CD4-positive, alpha-beta T cell (primary cell): ENCODE measurements around the gene ARHGAP6. TPM values are rescaled to one million over a fixed set of nuclear protein-coding genes. Genes with fewer than 3 reads are reported as not detected.

Source experiments
- ATAC-seq: fragments of 200-7000 bp; cut with Tn5 transposase; one replicate; pipeline ENCODE4 v1.10.0; 2022; ENCODE audit warnings: mild to moderate bottlenecking; ENCODE audit not compliant: poor library complexity
- CTCF ChIA-PET: fragments of 350-600 bp; sonication (Branson Sonifier 250); formaldehyde crosslinking; loops from one replicate; lab custom pipeline; 2021; ENCODE audit warnings: antibody characterized with exemption, inconsistent platforms; lab: Charles Lee
- POLR2A ChIA-PET: fragments of 350-600 bp; sonication (Branson Sonifier 250); formaldehyde crosslinking; loops from one replicate; lab custom pipeline; 2021; ENCODE audit warnings: antibody characterized with exemption, inconsistent platforms; lab: Charles Lee
- DNase-seq, 14 experiments: peaks; one replicate each; pipeline ENCODE4 v3.0.0-alpha.2; 2013 to 2020; ENCODE audit warnings: mixed read lengths in 2 of 14
- H3K27ac ChIP-seq, 2 donors: one replicate each; pipeline versions ENCODE4 v1.5.1 to v1.7.0; 2013; ENCODE audit warnings: low read length in 2 of 2, low read depth in 1 of 2, mild to moderate bottlenecking in 1 of 2
- H3K27me3 ChIP-seq, 2 experiments: 1 replicate in 1 of 2; 2 replicates in 1 of 2; pipeline versions ENCODE4 v1.6.1 to v1.7.0; 2013; ENCODE audit warnings: low read length in 2 of 2, control low read depth in 1 of 2, mild to moderate bottlenecking in 1 of 2, moderate library complexity in 1 of 2; ENCODE audit not compliant: insufficient read depth in 2 of 2, control insufficient read depth in 1 of 2
- H3K36me3 ChIP-seq: one replicate; pipeline ENCODE4 v1.6.1; 2013; ENCODE audit warnings: low read length, control low read depth; ENCODE audit not compliant: insufficient read depth
- H3K4me1 ChIP-seq: one replicate; pipeline ENCODE4 v1.6.1; 2013; ENCODE audit warnings: low read length, control low read depth; ENCODE audit not compliant: insufficient read depth
- H3K4me3 ChIP-seq: one replicate; pipeline ENCODE4 v1.5.1; 2013; ENCODE audit warnings: mild to moderate bottlenecking, low read length, moderate library complexity
- H3K9me3 ChIP-seq, 2 experiments: 1 replicate in 1 of 2; 2 replicates in 1 of 2; pipeline versions ENCODE4 v1.6.1 to v1.7.0; 2013; ENCODE audit warnings: low read length in 2 of 2, mild to moderate bottlenecking in 2 of 2, control low read depth in 1 of 2, moderate library complexity in 1 of 2; ENCODE audit not compliant: control insufficient read depth in 1 of 2, insufficient read depth in 1 of 2
- H3K27ac Mint-ChIP-seq: one replicate; pipeline ENCODE4 v1.8.0; 2020; ENCODE audit warnings: mixed read lengths
- H3K27me3 Mint-ChIP-seq: one replicate; pipeline ENCODE4 v1.8.0; 2021; ENCODE audit warnings: mixed read lengths
- H3K36me3 Mint-ChIP-seq: one replicate; pipeline ENCODE4 v1.8.0; 2021; ENCODE audit warnings: low read depth, mixed read lengths
- H3K4me1 Mint-ChIP-seq: one replicate; pipeline ENCODE4 v1.8.0; 2021; ENCODE audit warnings: low read depth, mixed read lengths
- H3K4me3 Mint-ChIP-seq: one replicate; pipeline ENCODE4 v1.8.0; 2020; ENCODE audit warnings: mild to moderate bottlenecking, mixed read lengths
- H3K9me3 Mint-ChIP-seq: one replicate; pipeline ENCODE4 v1.8.0; 2020; ENCODE audit warnings: mixed read lengths
- intact Hi-C, 2 experiments: fragments of 100-400 bp; cut with DNase I in 1 of 2; cut with micrococcal nuclease in 1 of 2; formaldehyde crosslinking; loops; one replicate each; pipeline versions ENCODE4 v1.15.1 to v1.9.0; 2023 to 2025; cut with DNase I, micrococcal nuclease
- total RNA-seq, 174 experiments: library from RNA in 2 of 174; stranded (reverse) in 2 of 174; gene quantifications; one replicate each; pipeline ENCODE4 v1.2.3 and lab custom pipeline; 2021 to 2026
- TF ChIP-seq, protein P1 (sequence below): fragments of 200-600 bp; IDR thresholded peaks from one replicate; pipeline ENCODE4 v1.8.0; 2022; ENCODE audit warnings: antibody characterized with exemption, mild to moderate bottlenecking

ARHGAP6 gene
- total RNA-seq, 2 experiments from 2014 or later, result not detected

DNA sequence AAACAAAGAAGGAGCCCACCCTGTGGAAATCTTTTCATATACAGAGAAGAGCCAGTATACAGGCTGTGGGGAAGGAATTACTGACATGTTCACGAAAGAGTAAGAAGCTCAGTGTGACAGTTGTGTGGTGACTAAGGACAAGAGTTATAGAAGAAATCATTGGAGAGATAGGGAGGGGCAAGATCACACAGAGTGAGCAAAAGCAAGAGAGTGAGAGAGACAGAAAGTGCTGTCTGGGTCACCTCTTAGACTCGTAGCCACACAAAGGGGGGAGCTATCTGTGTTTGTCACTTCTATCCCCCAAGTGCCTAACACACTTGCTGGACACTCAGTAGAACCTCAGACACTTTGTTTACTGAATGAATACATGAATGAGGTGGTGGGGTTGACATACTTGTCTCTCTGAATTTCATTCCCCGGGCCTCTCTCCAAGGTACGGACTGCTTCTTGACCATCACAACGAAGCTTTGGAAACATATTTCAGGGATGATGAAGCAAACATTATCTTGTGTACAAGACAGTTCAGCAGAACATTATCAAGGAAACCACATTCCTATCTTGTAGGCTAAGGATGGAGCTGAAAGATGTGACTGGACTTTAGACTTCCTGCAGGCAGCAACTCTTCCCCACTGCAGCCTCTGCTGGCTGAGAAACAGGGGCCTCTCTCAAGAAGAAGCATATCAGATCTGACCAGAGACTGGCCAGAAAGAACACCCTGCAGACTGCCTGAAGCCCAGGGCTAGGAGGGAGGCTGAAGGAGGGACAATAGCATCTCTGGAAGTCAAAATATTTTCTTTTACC lies 204.3 kb downstream of the ARHGAP6 start:
- H3K27ac Mint-ChIP-seq, result no peak overlapping the region
- ATAC-seq (no peak), DNase-seq (no peak)
- H3K27me3 Mint-ChIP-seq, result peaks cover 14% of the 10 kb centered on the region
- intact Hi-C loops, result no loop called here
- peaks cover 0 to 3% of the 10 kb centered on the region in 2 experiments for H3K27me3 ChIP-seq
- POLR2A ChIA-PET, result no interaction called here
- no peak overlapping the region for H3K27ac ChIP-seq
- H3K36me3 ChIP-seq, result no peaks in the 10 kb centered on the region
- H3K36me3 Mint-ChIP-seq, result no peaks in the 10 kb centered on the region
- H3K4me1 Mint-ChIP-seq, result no peaks in the 10 kb centered on the region
- no peaks in the 10 kb centered on the region for H3K9me3 Mint-ChIP-seq
- no peak overlapping the region for H3K4me3 Mint-ChIP-seq
- no peaks in the 10 kb centered on the region for H3K4me1 ChIP-seq
- H3K9me3 ChIP-seq, result no peaks in the 10 kb centered on the region
- CTCF ChIA-PET, result no interaction called here
- TF ChIP-seq, protein P1, sequence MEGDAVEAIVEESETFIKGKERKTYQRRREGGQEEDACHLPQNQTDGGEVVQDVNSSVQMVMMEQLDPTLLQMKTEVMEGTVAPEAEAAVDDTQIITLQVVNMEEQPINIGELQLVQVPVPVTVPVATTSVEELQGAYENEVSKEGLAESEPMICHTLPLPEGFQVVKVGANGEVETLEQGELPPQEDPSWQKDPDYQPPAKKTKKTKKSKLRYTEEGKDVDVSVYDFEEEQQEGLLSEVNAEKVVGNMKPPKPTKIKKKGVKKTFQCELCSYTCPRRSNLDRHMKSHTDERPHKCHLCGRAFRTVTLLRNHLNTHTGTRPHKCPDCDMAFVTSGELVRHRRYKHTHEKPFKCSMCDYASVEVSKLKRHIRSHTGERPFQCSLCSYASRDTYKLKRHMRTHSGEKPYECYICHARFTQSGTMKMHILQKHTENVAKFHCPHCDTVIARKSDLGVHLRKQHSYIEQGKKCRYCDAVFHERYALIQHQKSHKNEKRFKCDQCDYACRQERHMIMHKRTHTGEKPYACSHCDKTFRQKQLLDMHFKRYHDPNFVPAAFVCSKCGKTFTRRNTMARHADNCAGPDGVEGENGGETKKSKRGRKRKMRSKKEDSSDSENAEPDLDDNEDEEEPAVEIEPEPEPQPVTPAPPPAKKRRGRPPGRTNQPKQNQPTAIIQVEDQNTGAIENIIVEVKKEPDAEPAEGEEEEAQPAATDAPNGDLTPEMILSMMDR, result no peak
- no peak overlapping the region for H3K4me3 ChIP-seq

DNA sequence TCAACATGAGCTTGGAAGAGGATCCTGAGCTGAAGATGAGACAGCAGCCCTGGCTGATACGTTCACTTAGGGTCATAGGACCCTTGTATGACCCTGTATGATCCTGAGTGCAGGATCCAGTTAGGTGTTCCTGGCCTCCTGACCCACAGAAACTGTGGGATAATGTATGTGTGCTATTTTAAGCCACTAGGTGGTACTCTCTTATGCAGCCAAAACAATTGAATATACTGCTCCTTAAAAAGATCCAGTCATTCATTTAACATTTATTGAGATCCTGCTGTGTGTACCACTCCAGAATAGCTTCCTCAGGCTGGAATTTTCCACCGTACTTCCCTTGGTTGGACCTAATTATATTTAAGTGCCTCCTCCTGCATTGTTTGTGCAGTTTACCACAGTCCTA lies 205.4 kb downstream of the ARHGAP6 start:
- intact Hi-C loops, result no loop called here
- no peaks in the 10 kb centered on the region for H3K36me3 Mint-ChIP-seq
- no peak overlapping the region for H3K4me3 ChIP-seq
- peaks cover 0 to 3% of the 10 kb centered on the region in 2 experiments for H3K27me3 ChIP-seq
- H3K9me3 ChIP-seq, result no peaks in the 10 kb centered on the region
- H3K27me3 Mint-ChIP-seq, result peaks cover 14% of the 10 kb centered on the region
- TF ChIP-seq, protein P1, result no peak
- no peak overlapping the region for H3K27ac Mint-ChIP-seq
- no peak overlapping the region for H3K27ac ChIP-seq
- H3K36me3 ChIP-seq, result no peaks in the 10 kb centered on the region
- ChIA-PET POLR2A (no interaction called here), CTCF (no interaction called here)
- no peaks in the 10 kb centered on the region for H3K4me1 Mint-ChIP-seq
- ATAC-seq (no peak), DNase-seq (no peak)
- H3K4me3 Mint-ChIP-seq, result no peak overlapping the region
- H3K9me3 Mint-ChIP-seq, result no peaks in the 10 kb centered on the region
- no peaks in the 10 kb centered on the region for H3K4me1 ChIP-seq

DNA sequence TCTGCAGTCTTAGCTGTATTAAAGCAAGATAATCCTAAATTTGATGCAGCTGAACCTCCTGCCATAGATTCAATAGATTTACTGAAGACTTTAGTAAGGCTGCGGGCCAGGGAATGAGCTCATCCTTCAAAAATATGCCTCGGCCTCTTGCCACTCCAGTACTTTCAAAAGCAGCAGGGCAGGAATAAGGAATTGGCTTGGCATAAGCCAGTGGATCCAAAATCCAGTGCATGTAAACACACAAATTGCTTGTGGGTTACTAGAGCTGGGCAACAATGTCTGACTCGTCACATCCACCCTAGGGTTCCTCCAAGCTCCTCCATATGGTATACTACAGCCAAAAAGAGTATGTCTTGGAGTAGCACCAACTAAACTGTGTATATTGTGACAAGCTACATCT lies 207.6 kb downstream of the ARHGAP6 start:
- POLR2A ChIA-PET, result no interaction called here
- TF ChIP-seq, protein P1, result no peak
- Mint-ChIP-seq H3K36me3 (no peaks in the 10 kb centered on the region), H3K4me3 (no peak overlapping the region), H3K27me3 (peaks cover 8% of the 10 kb centered on the region), H3K9me3 (no peaks in the 10 kb centered on the region), H3K27ac (no peak overlapping the region), H3K4me1 (no peaks in the 10 kb centered on the region)
- Histone ChIP-seq H3K4me1 (no peaks in the 10 kb centered on the region), H3K9me3 (no peaks in the 10 kb centered on the region), H3K36me3 (no peaks in the 10 kb centered on the region), H3K27me3 (peaks cover 0 to 3% of the 10 kb centered on the region in 2 experiments), H3K27ac (no peak overlapping the region), H3K4me3 (no peak overlapping the region)
- CTCF ChIA-PET, result no interaction called here
- ATAC-seq (no peak), DNase-seq (no peak)
- intact Hi-C loops, result no loop called here
